Measurements from ENCODE around the gene CPA1.

The CPA1 gene

DNA sequence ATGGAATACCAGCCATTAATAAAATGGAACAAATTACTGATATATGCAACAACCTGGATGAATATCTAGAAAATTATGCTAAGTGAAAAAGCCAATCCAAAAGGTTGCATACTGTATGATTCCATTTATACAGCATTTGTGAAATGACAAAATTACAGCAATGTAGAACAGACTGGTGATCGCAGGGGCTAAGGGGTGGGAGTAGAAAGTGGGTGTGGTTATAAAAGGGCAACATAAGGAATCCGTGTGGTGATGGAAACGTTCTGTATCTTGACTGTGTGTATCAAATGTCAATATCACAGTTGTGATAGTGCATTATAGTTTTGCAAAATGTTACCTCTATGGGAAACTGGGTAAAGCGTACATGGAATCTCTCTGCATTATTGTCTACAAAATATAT lies 45.5 kb downstream of the CPA1 start:
- no peak for DNase-seq (ENCODE audit: low read depth, low spot score)

DNA sequence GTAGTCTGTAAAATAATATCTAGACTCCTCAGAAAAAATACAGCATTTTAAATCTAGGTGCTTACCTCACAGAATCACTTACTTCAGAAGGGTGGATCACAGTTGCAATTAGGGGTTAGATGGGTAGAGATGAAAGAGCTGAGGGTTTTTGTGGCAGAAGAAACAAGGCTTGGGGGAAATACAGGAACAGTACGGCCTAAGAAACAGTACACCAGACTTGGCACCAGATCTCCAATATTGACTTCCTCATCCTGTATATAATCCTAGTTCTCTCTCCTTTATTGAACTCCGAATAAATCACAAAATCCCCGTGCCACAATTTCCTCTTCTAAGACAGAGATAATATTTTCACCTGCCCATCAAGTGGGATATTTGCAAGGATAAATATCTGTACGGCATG lies 46.3 kb downstream of the CPA1 start:
- DNase-seq (ENCODE audit: low read depth, low spot score): no peak

DNA sequence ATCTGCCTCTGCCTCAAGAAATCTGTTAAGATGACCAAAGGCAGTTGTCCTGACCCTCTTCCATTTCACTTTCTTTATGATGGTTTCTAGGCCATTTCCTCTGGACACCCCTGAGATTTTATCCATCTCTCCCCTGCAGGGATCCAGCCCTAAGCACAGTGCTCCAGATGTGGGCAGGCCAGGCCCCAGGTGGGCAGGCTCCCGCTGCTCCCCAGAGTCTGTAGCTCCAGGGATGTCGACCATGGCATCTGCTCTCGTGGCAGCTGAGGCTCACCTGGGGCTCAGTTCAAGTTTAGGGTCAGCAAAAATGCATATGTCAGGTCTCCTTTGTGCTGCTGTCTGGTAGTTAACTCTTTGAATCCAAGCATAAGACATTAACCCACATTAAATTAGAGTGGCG lies 48.7 kb downstream of the CPA1 start:
- no peak for DNase-seq (ENCODE audit: low read depth, low spot score)

DNA sequence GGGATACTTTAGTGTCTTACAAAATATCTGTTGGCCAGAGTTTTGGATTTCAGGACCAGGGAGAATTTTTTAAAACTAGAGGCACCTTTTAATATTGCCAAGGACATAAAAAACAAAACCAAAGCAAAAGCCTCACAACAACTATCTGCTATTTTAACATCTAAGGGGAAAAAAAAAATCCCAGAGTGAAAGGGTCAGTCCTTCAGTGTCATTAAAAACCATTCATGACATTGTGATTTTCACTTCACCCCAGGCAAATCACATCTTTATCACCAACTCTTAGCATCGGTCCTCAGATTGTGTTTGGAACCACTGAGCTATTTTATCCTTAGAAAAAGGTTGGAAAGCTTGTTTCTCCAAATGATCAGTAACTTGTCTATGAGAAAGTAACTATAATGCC lies 49.8 kb downstream of the CPA1 start:
- DNase-seq (ENCODE audit: low read depth, low spot score): no peak

DNA sequence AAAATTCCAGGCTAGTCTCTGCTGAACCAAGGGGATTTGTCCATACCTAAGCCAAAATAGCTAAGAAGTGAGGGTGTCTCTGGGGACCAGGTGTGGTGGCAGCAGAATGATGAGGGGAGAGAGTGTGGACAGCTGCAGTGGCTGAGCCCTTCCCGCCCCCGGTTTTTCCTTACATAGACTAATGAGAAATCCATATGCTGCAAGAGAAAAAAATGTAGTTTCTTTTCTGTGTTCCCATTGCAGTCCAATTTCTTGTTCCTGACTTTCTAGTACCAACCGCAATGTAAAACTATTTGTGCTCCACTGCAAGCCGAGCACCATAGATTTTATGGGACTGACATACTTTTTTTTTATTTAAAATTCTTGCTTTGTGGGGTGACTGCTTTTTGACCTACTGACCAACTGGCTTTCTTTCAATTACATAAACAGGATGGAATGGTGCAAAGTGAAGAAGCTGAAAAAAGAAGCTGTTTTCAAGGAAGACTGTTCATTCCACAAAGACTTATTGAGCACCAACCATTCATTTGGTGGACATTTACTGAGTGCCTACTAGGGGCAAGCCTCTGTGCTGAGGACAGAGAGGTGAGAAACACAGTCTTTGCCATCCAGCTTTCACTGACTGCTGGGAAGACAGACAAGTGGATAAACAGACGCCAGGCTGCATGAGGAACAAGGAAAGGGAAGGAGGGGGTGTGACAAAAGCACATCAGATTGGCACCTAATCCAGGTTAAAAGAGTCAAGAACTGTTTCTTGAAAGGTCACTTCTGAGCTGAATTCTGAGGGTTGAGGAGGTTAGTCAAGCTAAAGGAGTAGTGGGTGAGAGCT lies 50.8 kb downstream of the CPA1 start:
- peak; percentile 20 for DNase-seq (ENCODE audit: low read depth, low spot score)

DNA sequence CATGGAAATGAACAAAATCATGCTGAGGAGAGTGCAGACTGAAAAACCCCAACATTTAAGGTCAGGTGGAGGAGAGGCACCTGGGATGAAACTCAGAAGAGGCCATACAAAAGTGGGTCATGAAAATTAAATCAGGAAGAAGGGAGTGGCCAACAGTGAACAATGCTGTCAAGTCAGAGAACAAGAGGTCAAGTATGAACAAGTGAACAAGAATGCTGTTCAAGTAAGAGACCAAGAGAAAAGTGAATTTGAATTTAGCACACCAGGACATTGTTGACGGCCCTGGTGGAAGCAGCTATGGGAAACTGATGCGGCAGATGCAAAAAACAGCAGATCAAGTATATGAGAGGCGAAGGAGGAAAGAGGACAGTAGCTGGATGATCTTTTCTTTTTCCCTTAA lies 52.6 kb downstream of the CPA1 start:
- DNase-seq (ENCODE audit: low read depth, low spot score): no peak

DNA sequence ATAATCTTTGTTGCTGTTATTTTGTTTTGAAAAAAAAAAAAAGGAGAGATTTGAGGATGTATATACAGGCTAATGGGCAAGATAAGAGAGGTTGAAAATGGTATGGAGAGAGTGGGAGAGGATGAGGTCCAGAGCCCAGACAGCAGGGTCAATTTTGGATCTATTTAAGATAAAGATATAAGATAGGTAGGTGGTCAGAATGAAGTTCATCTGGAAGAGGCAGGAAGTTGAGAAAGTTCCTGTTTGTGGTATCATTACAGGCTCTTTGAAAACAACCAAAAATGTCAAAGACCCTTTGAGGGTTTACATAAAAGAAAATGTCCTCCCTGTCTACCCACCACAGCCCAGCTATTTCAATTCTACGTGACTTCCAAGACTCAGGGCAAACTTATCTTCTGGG lies 53.0 kb downstream of the CPA1 start:
- no peak for DNase-seq (ENCODE audit: low read depth, low spot score)

DNA sequence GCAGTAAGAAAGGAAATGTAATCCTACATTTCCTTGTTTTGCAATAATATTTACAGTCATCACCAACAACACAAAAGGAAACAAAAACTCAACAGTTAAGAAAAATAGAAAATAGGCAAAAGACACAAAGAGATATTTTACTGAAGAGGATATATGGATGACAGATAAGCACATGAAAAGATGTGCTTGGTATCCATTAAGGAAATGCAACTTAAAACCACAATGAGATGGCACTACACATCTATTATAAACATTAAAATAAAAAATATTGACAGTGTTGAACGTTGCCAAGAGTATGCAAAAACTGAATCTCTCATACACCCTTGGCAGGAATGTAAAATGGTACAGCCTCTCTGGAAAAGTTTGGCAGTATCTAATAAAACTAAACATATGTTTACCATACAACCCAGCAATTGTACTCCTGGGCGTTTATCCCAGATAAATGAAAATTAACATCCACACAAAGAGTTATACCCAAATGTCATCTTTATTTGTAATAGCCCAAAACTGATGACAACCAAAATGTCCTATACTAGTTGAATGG lies 55.1 kb downstream of the CPA1 start:
- DNase-seq (ENCODE audit: low read depth, low spot score): no peak

DNA sequence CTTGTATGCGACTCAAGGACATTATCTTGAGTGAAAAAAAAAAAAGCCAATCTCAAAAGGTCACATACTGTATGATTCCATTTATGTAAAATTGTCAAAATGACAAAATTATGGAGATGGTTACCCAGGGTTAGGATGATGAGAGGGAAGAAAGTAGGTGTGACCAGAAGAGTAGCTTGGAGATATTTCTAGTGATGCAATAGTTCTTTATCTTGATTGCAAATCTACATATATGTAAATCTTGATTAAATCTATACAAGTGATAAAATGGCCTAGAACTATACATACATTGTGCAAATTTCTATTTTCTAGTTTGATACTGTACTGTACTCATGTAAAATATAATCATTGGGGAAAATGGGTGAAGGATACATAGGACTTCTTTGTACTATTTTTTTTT lies 56.0 kb downstream of the CPA1 start:
- DNase-seq (ENCODE audit: low read depth, low spot score): no peak

Data from smooth muscle cell of the brain vasculature (primary cell).